HL-60 (cell line): ENCODE measurements around the gene GALK1.

ENCODE experiments used
- DNase-seq, 2 experiments: peaks; one replicate each; pipeline ENCODE4 v3.0.0-alpha.2; 2010 to 2020; ENCODE audit warnings: low read depth in 1 of 2, low spot score in 1 of 2
- H3K27ac ChIP-seq: fragments of 250-450 bp; sonication (Bioruptor Pico); replicated peaks from 2 replicates; pipeline ENCODE4 v1.5.1; 2020; ENCODE audit warnings: mild to moderate bottlenecking, moderate library complexity
- H3K27me3 ChIP-seq: fragments of 250-450 bp; sonication (Bioruptor Pico); 2 replicates; pipeline ENCODE4 v1.5.1; 2021; ENCODE audit warnings: mild to moderate bottlenecking, moderate library complexity; ENCODE audit not compliant: insufficient read depth, poor library complexity, severe bottlenecking
- H3K4me3 ChIP-seq: replicated peaks from 2 replicates; pipeline ENCODE4 v1.5.1; 2011; ENCODE audit warnings: mild to moderate bottlenecking, control low read depth, low read length; ENCODE audit not compliant: insufficient read depth
- CTCF ChIP-seq: IDR thresholded peaks from one replicate; pipeline ENCODE4 v1.5.1; 2011; ENCODE audit warnings: low read length, control low read depth, inconsistent platforms; ENCODE audit not compliant: insufficient read depth
- GABPA ChIP-seq: IDR thresholded peaks from 2 replicates; pipeline ENCODE4 v1.6.1; 2012; ENCODE audit warnings: low read depth
- POLR2AphosphoS5 ChIP-seq: IDR thresholded peaks from 2 replicates; pipeline ENCODE4 v1.6.1; 2012; ENCODE audit warnings: low read depth
- REST ChIP-seq: IDR thresholded peaks from 2 replicates; pipeline ENCODE4 v1.6.1; 2012; ENCODE audit warnings: low read depth; ENCODE audit not compliant: insufficient replicate concordance
- SPI1 ChIP-seq: IDR thresholded peaks from 2 replicates; pipeline ENCODE4 v1.6.1; 2012; ENCODE audit warnings: low read depth, mild to moderate bottlenecking, borderline replicate concordance

The GALK1 gene

GRCh38 chr17:75736173-75736835 lies 28.7 kb downstream of the GALK1 start:
- TF ChIP-seq POLR2AphosphoS5 = no peak
- no peak for TF ChIP-seq REST
- no peak for TF ChIP-seq CTCF
- Histone ChIP-seq H3K4me3 (no peak overlapping the region), H3K27ac (no peak overlapping the region), H3K27me3 (no peaks in the 10 kb centered on the region)
- no peak for DNase-seq

GRCh38 chr17:75734674-75735294 lies 30.2 kb downstream of the GALK1 start:
- TF ChIP-seq POLR2AphosphoS5 (no peak), CTCF (no peak), SPI1 (no peak), REST (no peak), GABPA (no peak)
- no peak for DNase-seq

GRCh38 chr17:75733471-75733870 lies 31.5 kb downstream of the GALK1 start:
- TF ChIP-seq CTCF (no peak), GABPA (no peak), REST (no peak), SPI1 (no peak), POLR2AphosphoS5 (no peak)
- H3K27me3 ChIP-seq = no peaks in the 10 kb centered on the region
- H3K4me3 ChIP-seq = no peak overlapping the region
- H3K27ac ChIP-seq = no peak overlapping the region
- no peak for DNase-seq

More at GRCh38 chr17:75734674-75735294, 30.2 kb downstream of the GALK1 start:
- Histone ChIP-seq H3K4me3 (no peak overlapping the region), H3K27ac (no peak overlapping the region), H3K27me3 (no peaks in the 10 kb centered on the region)
